Measurements from ENCODE around the gene MMAB.
A peak's percentile ranks its signal among the peaks of the same experiment; 100 is the strongest.

Gene MMAB

GRCh38 chr12:109557805-109558204 lies 15.5 kb downstream of the MMAB start:
- no peak for DNase-seq

- DNase-seq = no peak
These were observed 16.1 kb downstream of the MMAB start for GRCh38 chr12:109557200-109557599.

GRCh38 chr12:109555431-109556315 lies 17.6 kb downstream of the MMAB start:
- peak; percentile 39 for DNase-seq

- peak; percentile 44 for DNase-seq
These were observed 18.5 kb downstream of the MMAB start for GRCh38 chr12:109554761-109555160.

- peak; percentile 27 for DNase-seq
These were observed 19.3 kb downstream of the MMAB start for GRCh38 chr12:109553906-109554500.

GRCh38 chr12:109553483-109553882 lies 19.8 kb downstream of the MMAB start:
- no peak for DNase-seq

- DNase-seq = no peak
These were observed 20.3 kb downstream of the MMAB start for GRCh38 chr12:109552971-109553370.

GRCh38 chr12:109551108-109551507 lies 22.2 kb downstream of the MMAB start:
- DNase-seq = no peak

GRCh38 chr12:109550281-109550680 lies 23.0 kb downstream of the MMAB start:
- DNase-seq = no peak

- peak; percentile 83 for DNase-seq
These were observed 23.6 kb downstream of the MMAB start for GRCh38 chr12:109549613-109550270.

- no peak for DNase-seq
These were observed 25.0 kb downstream of the MMAB start for GRCh38 chr12:109548258-109548657.

- DNase-seq = no peak
These were observed 26.0 kb downstream of the MMAB start for GRCh38 chr12:109547286-109547685.

GRCh38 chr12:109545826-109546225 lies 27.5 kb downstream of the MMAB start:
- no peak for DNase-seq

- DNase-seq = peak; percentile 86
These were observed 28.3 kb downstream of the MMAB start for GRCh38 chr12:109544955-109545531.

- no peak for DNase-seq
These were observed 30.4 kb downstream of the MMAB start for GRCh38 chr12:109542876-109543275.

GRCh38 chr12:109542014-109542413 lies 31.3 kb downstream of the MMAB start:
- DNase-seq = no peak

GRCh38 chr12:109541413-109541726 lies 31.9 kb downstream of the MMAB start:
- peak; percentile 52 for DNase-seq

GRCh38 chr12:109540526-109541412 lies 32.5 kb downstream of the MMAB start:
- no peak for DNase-seq

- no peak for DNase-seq
These were observed 33.8 kb downstream of the MMAB start for GRCh38 chr12:109539508-109539907.

GRCh38 chr12:109538191-109538863 lies 35.0 kb downstream of the MMAB start:
- no peak for DNase-seq

GRCh38 chr12:109537136-109537535 lies 36.2 kb downstream of the MMAB start:
- DNase-seq = no peak

- DNase-seq = no peak
These were observed 37.4 kb downstream of the MMAB start for GRCh38 chr12:109535863-109536250.
